SK-N-SH treated with all-trans-retinoic acid at 6 μM for 48 hours (cell line): ENCODE results near the gene ITFG2.

Experiments
- PATZ1 ChIP-seq: fragments of 250-450 bp; sonication (Bioruptor Pico); IDR thresholded peaks from 2 replicates; pipeline ENCODE4 v1.8.0; 2020; ENCODE audit warnings: mild to moderate bottlenecking, moderate library complexity, borderline replicate concordance
- TCF4 ChIP-seq: fragments of 250-450 bp; sonication (Bioruptor Pico); IDR thresholded peaks from 2 replicates; pipeline ENCODE4 v1.8.0; 2021; ENCODE audit warnings: mild to moderate bottlenecking, moderate library complexity, borderline replicate concordance
- ZC3H10 ChIP-seq: fragments of 250-450 bp; sonication (Bioruptor Pico); IDR thresholded peaks from 2 replicates; pipeline ENCODE4 v1.5.1; 2021; ENCODE audit warnings: mild to moderate bottlenecking, moderate library complexity
- ZNF70 ChIP-seq: fragments of 450-650 bp; formaldehyde crosslinking; IDR thresholded peaks from 2 replicates; pipeline ENCODE4 v1.5.0; 2020; ENCODE audit warnings: mild to moderate bottlenecking, moderate library complexity

DNA sequence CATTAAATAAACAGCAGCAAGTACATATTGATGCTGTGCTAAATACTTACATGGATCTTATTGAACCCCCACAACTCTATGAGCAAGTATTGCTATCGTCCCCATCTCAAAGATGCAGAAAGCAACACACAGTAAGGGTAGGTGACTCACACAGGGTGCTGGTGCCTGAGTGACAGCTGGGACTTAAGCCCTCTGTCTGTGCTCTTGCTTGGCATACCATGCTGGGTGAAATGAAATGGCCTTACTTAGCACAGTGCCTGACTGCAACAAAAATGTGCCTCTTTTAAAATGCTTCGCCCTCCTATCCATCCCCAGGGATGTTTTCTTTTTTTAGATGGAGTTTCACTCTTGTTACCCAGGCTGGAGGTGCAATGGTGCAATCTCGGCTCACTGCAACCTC, 43.6 kb downstream of the ITFG2 start:
- TF ChIP-seq PATZ1 (no peak), ZNF70 (CRISPR knock-in tag) (no peak), TCF4 (CRISPR knock-in tag) (no peak), ZC3H10 (CRISPR knock-in tag) (no peak)
